Embryonic facial prominence (tissue), 1 donor: ENCODE results near the gene SLC6A1.

Experiments
- DNase-seq: peaks from one replicate; pipeline ENCODE4 v3.0.0-alpha.2; 2016; ENCODE audit errors: extremely low spot score

The SLC6A1 gene

DNA sequence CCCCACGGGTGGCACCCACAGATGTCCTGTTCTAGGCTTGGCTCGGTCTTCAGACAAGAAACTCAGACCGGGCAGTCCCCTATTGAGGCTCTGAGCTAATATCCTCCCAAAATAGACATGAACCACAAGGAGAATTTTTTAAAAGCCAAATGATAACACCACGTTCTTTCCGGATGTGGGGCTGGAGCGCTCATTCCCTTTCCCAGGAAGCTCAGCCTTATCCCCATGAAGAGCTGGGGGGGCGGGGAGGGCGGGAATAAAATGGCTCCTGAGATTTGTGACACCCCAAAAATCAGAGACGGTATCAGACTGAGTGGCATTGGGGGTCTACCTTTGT lies 1.1 kb downstream of the SLC6A1 start:
- DNase-seq: no peak

DNA sequence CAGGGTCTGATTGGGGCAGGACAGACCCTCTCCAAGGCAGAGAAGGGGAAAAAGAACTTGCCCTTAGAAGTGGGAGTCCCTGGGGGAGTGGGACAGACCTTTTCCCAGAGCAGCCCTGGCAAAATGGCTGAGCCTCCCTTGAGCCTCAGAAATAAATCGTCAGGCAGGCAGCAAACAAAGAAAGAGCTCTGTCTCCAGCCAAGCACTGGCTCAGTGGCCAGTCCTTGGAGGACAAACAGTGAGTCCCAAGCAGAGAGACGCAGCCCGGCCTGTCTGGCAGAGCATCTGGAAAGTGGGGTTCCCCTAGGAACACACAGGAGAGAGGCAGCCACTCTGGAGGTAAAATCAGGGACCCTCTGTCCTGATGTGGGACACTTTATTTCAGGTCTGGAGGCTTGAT lies 1.8 kb downstream of the SLC6A1 start:
- no peak for DNase-seq

DNA sequence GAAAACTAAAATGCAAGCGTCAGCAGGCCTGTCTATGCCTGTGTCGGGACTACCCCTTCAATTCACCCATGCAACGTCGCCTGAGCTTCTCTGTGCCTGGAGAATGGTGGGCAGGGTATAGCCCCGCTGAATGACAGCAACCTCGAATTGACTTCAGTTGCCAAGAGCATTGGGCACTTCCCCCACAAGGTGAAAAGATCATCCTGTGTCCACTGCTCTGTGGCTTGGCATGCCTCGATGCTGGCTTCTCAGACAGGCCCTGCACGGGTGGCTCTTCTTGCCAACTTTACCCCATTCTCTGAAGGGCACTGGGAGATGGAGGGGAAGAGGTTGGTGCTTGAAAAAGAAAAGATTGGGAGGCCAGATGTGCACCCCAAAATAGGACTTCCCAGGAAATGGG lies 3.3 kb downstream of the SLC6A1 start:
- no peak for DNase-seq

DNA sequence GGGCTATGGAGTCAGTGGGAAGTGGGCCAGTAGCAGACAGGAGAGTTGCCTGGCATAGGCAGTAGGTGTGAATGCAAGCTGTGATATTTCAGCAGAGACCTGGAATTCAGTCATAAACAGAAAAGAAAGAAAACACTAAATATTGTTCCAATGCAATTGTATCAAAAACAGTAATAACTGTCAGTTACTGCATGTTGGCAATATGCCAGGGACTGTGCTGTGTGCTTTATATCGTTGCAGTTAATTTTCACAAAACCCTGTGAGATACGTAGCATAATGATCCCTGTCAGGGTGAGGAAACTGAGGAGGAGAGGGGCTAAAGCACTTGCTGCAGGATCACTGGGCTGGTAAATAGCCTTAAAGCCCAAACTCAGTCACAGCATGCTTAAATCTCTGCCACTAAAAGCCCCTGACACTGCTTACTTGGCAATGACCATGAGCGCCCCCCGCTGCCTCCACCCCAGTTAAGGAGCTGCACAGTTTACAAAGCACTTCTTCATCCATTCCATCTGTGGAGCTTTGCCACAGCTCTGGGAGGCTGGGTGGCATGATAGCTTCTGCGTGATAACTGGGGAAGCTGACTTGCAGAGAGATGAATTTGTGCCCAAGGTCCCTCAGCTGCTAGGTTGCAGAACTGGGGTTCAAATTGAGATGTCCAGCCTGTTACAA lies 3.9 kb downstream of the SLC6A1 start:
- no peak for DNase-seq

DNA sequence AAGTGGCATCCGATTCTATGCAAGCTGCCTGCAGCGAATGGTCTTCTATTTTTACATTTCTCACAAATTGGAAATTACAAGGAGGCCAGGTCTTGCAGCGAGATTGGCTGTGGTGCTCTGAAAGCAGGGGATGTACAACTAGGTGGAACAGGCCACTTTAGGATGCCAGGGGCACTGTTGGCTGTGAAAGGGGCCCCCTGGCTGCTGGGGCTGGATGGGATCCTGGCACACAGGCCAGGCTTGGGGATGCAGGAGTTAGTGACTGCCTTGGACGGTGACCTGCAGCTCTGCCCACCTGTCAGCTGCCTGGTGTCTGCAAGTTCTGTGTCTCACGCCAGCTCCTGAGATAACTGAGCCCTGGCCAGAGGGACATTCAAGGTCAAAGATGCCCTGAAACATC lies 4.6 kb downstream of the SLC6A1 start:
- DNase-seq: no peak

DNA sequence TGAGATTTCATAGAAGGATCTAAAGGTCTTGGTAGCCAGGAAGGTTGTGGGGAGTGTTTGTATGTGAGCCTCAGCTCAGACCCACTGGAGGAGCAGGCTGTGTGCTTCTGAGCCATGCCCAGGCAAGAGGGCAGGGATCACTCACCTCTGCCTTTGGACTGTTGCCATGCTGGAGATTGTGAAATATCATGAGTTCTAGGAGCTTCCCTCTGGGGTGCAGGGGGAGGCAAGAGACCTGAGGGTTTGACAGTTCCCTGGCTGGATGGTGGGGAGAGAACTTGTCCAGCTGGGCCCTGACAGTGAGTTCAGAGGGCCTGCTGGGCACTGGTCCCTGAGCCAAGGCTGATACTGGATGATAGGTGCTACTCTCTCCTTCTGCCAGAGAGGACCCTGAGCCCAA lies 6.0 kb downstream of the SLC6A1 start:
- DNase-seq: no peak

DNA sequence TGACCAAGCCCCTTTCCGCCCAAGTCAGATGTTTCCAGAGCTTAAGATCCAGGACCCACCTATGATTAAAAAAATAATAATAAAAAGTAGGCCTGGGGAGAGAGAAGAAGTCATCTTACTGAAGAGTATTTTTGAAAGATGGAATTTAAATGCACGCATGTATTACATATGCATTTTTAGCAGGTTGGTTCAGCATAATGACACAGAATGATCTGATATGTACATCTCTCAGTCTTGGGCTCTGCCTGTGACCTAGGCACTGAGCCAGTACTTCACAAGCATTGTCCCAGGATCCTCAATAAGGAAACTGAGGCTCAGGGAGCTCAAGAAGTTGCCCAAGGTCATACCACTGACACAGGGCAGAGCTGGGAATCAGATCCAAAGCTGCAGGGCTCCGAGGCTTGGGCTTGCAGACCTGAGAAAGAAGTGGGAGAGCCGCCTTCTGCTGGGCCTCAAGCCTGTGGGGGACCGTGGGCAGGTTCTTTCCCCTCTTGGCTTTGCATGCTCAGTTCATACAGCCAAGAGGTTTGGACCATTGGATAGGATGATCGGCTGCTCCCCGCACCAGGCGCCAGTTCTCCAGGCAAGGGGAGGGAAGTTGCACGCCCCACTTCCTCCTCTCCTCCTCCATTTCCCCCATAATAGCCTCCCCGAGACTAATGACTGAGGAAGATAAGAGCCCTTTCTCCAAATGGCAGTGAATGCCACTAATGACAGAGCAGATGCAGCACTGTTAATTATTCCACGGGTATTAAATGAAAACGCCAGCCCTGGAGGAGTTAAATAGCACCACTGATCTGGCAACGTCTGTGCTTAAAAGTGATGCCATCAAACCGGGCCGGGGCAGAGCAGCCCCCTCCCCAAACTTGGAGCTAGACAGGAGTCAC lies 6.9 kb downstream of the SLC6A1 start:
- DNase-seq: no peak

DNA sequence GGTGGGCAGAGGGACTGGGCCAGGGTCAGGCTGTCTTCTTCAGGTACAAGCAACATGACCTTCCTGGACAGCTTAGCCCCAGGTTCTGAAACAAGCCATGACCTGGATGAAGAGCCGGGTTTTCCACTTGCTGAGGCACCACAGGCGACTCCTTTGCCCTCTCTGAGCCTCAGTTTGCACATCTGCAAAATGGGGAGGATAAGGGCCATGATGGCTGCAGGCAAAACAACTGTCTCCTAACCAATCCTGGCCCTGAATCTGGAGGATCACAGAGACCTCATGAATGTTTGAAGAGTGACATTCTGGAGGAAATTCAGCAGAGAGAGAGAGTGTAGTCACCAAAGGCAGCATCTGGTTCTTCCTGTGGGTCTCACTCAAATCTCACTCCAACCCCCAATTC lies 8.0 kb downstream of the SLC6A1 start:
- DNase-seq: no peak

DNA sequence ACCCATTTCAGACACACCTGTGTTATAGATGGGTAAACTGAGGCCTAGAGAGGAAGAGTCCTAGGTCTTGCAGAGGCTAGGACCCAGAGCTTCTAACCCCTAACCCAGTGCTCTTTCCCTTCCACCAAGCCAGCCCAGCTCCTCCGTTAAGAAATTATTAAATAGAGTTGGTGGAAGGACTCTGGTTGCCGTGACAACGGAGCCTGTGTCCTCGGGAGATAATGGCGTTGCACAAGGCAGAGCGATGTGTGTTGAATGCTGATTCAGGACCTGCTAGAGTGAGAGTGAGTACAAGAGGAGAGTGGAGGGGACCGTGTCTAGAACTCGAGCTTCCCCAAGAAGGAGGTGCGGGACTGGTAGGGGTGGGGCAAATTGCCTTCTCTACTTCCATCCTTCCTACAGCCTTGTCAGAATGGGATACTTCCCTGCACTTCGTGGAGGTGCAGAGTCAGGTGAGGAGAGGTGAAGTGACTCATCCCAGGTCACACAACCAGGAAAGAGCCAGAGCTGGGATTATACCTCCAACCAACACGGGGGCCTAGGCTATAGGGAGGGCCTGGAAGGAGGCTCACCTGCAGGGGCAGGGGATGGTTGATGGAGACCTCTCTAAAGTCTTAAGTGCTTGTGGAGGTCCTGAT lies 8.6 kb downstream of the SLC6A1 start:
- DNase-seq: no peak

DNA sequence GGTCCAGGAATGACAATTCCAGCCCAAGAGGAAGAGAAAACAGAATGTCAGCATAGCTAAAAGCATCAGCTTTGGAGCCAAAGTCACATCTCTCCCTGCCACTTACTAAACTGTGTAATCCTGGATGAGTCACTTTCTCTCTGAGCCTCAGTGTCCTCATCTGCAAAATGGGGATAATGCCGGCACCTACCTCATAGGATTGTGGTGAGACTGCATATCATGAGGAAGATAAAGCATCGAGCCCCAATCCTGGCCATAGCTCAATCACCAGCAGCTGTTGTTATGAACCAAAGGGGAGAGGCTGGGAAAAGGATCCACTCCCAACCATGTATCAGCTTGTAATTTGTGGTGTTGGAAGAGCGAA lies 9.1 kb downstream of the SLC6A1 start:
- no peak for DNase-seq

DNA sequence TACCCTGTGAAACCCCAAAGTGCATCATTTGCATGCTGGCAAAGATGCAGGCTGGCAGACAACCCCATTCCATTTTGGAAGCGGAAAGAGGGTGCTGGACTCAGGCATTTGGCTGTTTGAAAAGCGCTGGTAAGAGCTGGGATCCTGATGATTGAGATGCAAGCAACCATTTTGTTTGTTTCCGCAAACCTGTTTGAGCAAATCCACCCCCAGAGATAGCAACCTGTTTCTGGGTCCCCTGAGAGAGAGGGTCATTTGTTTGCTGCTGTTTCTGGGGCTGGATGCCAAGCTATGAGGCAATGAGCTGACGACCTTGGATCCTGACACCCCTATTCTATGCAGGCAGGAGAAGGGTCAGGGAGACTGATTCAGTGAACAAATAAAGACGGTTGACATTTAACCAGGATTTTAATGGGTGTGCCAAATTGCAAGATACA lies 9.8 kb downstream of the SLC6A1 start:
- DNase-seq: no peak

DNA sequence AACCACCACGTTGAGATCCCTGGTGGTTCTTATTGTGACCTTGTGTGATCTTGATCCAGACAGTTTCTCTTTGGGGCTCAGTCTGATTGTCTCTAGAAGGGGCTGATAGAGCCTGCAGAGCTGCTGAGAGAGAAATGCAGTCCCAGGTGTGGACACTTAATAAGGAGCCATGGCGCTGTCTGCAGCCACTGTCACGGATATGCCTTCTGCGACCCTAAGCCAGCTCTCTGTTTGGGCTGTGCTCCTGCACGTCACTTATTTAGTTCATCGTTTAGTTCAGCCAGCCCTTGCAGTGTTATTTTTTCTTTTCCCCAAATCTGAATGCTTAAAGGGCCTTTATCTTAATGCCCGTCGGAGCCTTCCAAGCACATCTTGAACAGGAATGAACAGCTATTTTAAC lies 12.0 kb downstream of the SLC6A1 start:
- DNase-seq: no peak

DNA sequence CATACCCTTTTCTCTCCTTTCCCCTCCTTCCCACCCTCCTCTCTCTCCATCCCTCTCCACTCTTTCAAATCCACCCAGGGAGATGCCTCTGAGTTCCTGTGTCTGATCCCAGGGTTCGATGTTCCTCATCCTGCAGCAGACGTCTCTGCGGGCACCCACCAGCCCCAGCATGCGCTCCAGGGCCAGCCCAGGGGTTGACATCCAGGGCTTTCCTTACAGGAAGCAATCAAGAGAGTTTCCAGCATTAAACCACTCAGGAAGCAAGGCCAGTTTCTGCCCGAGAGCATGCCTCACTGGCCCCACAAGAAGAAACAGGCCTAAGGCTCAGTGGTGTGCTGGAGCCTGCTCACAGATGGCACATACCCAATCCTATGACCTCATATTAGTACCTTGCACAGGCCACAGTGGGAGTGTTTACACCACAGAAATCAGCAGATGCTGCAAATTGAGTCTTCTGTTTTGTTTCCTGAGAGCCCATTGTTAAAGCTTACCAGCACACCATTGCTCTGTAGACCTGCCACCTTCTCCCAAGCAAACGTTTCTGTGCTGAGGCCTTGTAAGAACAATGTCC lies 13.2 kb downstream of the SLC6A1 start:
- DNase-seq: no peak

DNA sequence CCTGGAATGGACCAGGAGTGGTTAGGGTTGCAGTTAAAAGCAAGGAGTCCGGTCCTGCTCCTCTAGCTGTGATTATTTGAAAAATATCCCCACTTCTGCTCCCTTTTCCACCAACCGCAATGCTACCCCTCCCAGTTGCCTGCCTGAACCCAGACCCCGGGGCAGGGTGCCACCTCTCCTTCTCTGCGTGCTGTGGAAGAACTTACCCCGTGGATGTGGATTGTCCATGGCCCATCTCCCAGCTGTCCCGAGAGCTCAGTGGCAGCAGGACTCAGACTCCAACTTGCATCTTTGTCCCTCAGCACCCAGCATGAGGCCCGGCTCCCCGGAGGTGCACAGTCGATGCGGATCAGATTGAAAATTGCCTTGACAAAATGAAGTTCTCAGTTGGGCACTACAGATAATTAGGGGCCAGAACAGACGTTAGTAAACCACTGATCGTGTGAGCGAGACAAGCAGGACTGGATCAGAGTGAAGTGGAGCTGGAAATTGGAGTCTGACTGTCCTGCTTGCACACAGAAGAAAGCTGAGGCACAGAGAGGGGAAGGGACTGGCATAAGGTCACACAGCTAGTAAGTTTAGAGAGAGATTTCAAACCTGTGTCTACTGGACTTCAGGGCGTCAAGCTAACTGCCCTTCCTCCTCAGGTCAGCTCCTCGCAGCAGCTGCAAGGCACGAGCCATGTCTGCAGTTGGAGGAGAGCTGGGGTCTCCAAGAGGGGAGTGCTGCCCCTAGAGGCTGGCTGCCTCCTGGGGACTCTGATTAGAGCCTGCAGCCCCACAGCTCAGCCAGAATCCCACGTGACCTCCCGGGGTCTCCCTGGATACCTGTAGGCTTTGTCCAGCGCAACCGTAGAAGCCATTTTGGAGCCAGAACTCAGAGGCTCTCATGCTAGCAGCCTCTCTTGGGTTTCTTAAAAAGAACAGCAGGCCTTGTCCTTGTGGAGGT lies 14.7 kb downstream of the SLC6A1 start:
- DNase-seq: no peak

DNA sequence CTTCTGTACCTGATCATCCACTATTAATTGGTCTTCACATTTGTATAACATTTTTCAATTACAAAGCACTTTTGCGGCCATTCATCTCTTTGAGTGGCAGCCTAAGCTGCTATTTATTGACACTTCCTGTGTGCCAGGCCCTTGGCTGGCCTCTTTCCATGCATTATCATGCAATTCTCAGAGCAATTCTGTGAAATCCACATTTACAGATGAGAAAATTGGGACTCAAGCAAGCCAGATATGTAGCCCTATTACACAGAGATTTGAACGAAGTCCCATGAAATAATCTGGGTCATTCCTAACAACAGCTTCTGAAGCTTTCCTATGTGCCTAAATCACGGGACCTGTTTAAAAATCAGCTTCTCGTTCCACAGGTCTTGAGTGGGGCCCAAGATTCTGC lies 17.4 kb downstream of the SLC6A1 start:
- DNase-seq: no peak

DNA sequence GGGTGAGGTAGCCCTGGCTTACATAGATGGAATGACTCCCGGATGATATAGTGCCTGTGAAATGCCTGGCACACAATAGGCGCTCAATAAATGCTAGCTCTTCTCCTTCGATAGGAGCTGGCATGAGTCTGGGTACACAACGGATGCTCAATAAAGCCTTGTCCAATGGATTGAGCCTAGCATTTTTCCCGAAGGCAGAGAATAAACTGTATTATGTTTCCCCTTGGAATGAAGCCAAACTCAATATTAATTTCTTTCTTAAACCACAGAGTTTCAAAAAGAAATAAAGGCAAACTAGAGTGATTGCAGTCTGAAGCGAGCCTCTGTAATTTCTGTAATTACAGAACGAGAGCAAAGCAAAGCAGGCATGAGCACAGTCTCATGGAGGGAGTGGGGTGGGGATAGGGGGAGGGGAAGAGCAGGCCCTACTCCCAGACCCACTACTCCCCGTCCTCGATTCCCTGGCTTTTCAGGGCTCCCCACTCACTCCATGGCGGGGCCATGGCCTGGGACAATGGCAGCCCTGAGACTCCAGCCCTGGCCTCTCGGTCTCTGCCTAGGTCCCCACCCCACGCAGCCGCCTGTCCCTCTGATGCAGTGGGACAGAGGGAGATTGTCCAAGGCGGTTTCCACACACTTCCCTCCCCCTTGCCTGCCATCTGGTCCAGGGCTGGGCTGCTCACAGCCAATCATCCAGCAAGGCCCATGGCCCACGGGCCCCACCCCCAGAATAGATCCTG lies 18.0 kb downstream of the SLC6A1 start:
- DNase-seq: no peak

DNA sequence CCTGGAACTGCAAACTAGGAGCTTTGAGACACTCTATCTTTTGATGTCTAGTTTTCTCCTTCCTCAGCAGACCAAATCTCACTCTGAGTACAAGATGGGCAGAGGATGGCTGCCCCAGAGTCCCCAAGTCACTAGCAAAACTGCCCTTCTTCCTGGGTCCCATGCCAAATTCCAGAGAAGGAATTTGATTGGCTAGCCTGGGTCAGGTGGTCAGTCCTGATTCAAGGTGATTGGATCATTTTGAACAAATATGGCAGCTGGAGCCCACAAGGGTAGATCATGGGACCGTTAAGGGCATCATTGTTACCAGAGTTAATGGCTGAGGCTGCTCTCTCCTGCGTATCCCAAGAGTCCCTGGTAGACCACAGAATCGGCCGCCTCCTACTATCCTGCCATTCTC lies 21.7 kb downstream of the SLC6A1 start:
- DNase-seq: no peak

DNA sequence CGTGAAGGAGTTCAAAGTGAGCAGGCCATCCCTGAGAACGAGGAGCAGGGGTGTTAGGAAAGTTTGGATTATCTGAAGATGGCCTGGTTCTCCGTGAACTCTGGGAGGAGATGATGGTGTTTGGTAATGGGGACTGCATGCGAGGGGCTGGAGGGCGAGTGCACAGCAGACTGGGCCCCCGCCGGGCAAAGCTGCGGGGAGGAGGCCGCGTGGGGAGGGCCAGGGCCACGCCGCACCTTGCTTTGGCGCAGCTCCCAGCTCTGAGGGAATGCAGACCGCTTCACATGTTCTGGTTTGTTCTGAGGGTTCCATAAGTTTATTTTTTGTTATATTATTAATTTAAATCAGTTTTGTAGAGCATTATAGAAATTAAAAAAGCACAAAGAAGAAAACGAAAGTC lies 22.2 kb downstream of the SLC6A1 start:
- DNase-seq: no peak

DNA sequence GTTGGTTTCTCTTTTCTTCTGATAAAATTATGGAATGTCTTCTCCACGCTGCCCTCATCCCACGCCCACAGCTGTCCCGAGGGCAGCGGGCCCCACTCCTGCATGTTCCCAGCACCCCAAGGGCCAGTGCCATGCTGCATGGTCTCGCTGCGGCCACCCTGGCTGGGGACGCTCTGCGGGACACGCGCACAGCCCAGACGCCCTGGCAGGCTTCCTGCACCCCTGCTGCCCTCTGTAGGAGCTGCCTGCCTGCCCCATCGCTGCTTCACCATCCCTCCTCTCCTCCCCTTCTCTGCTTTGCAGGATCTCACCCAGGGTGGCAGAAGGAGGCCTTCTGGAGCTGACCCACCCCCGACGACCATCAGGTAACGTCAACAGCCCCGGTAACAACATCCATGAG lies 22.8 kb downstream of the SLC6A1 start:
- DNase-seq: no peak

DNA sequence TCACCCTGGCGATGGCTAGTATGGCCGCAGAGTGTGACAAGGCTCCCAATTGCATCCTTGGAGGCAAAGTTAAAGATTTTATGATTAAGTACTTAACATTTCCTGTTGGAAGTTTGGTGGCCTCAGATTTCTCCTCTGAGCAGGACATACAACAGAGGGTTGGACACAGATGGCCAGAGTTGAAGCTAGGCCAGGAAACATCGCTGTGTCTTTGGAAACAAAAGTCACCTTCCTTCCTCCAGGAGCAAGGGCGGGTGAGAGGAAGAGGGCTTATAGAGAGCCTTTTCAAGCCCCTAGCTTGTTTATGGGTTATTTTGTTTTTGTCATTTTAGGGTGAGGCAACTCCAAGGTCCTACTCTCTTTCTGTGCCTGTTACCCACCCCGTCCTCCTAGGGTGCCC lies 24.2 kb downstream of the SLC6A1 start:
- no peak for DNase-seq
